ENCODE data around the gene ANKLE2. TPM values are rescaled to one million over a fixed set of nuclear protein-coding genes. Genes with fewer than 3 reads are reported as not detected.

ANKLE2 gene
- total and polyA plus RNA-seq, 2 of the 8 experiments (the other 6 are each of a cell fraction or from before 2014, with no cell fraction given), result 41.0 to 64.9 TPM

DNA sequence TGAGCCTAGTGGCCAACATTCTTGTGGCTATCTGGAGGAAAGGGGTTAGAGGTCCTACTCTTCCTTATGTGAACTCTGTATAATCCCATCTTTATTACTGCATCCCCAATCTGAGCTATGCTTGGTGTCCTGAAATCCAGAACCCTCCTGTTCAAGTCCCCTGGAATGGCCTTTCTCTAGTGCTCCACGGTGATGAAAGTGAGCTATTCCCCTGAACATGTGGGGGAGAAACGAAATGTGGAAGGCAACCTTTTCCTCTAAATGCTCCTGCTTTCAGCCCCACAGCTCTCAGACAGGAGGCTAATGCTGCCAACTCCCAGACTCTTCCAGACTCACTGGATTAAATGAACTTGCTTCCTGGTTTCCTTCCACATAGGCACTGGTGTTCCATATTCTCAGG is 53.5 kb downstream of the ANKLE2 start (continued):
- no peak for TF ChIP-seq BRCA1 (IDR thresholded peaks at IDR 0.05; ENCODE audit: low read depth, low read length)

Measured in H1 (cell line).